ENCODE results near the gene CHERP.
A peak's percentile ranks its signal among the peaks of the same experiment; 100 is the strongest.
"Not testable (repeated sequence)": the region's sequence is repeated elsewhere in the genome, so short reads cannot be mapped to it uniquely, and the experiment has no call there.

Gene CHERP

DNA sequence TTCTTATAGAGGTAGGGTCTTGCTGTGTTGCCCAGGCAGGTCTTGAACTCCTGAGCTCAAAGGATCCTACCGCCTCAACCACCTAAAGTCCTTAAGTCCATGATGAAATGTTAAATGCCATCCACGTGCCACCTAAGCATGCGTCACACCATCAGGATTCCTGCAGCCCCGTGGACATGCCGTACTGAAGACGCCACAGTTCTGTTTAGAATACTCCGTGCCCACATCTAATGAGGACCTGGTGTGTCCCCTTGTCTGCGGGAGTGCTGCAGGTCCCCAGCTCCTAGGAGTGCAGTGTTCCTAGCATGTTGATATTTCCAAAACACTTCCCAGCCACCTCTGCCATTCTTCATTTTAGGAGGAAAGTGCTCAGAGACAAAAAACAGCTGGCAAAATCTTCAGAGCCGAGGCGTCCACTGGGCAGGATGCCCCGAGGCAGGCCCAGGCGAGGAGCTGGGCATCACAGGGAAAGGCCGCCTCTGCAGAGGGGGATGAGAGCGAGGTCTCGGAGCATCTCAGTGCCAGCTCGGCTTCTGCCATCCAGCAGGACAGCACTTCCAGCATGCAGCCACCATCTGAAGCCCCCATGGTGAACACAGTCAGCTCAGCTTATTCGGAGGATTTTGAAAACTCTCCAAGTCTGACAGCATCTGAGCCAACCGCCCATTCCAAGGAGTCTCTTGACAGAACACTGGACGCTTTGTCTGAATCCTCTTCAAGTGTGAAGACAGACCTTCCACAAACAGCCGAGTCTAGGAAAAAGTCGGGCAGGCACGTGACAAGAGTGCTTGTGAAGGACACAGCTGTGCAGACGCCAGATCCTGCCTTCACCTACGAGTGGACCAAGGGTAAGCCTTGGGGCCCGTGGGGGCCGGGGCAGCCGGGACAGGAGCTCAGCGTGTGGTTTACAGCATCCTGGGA lies 32.8 kb downstream of the CHERP start:
- Histone ChIP-seq H3K9me3 (ENCODE audit: low read length) (no peaks in the 10 kb centered on the region), H3K27ac (ENCODE audit: low read depth, low read length) (no peak overlapping the region), H3K9ac (ENCODE audit: low read length) (no peak overlapping the region), H3K4me3 (ENCODE audit: low read depth in 1 of 2, low read length in 2 of 2) (no peak overlapping the region), H3K4me1 (ENCODE audit: insufficient read depth, low read length) (no peaks in the 10 kb centered on the region), H3K36me3 (ENCODE audit: insufficient read depth, low read length) (peaks cover 28% of the 10 kb centered on the region), H3K27me3 (ENCODE audit: control insufficient read depth in 1 of 2, insufficient read depth in 2 of 2, low read length in 2 of 2) (no peaks in the 10 kb centered on the region)

DNA sequence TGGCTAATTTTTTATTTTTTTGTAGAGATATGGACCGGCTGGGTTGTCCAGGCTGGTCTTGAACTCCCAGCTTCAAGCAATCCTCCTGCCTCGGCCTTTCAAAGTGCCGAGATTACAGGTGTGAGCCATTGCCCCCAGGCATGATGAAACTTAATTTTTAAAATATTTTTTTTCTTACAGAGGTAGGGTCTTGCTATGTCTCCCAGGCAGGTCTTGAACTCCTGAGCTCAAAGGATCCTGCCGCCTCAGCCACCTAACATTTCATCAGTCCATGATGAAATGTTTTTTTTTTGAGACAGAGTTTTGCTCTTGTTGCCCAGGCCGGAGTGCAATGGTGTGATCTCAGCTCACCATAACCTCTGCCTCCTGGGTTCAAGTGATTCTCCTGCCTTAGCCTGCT lies 33.7 kb downstream of the CHERP start:
- H3K27me3 ChIP-seq (ENCODE audit: control insufficient read depth in 1 of 2, insufficient read depth in 2 of 2, low read length in 2 of 2): no peaks in the 10 kb centered on the region
- no peak overlapping the region for H3K9ac ChIP-seq (ENCODE audit: low read length)
- H3K4me3 ChIP-seq (ENCODE audit: low read depth in 1 of 2, low read length in 2 of 2): no peak overlapping the region
- no peaks in the 10 kb centered on the region for H3K4me1 ChIP-seq (ENCODE audit: insufficient read depth, low read length)
- H3K36me3 ChIP-seq (ENCODE audit: insufficient read depth, low read length): peaks cover 32% of the 10 kb centered on the region
- H3K27ac ChIP-seq (ENCODE audit: low read depth, low read length): no peak overlapping the region
- H3K9me3 ChIP-seq (ENCODE audit: low read length): no peaks in the 10 kb centered on the region

- no peak overlapping the region for H3K9ac ChIP-seq (ENCODE audit: low read length)
- no peak overlapping the region for H3K27ac ChIP-seq (ENCODE audit: low read depth, low read length)
- no peaks in the 10 kb centered on the region for H3K4me1 ChIP-seq (ENCODE audit: insufficient read depth, low read length)
- H3K4me3 ChIP-seq (ENCODE audit: low read depth in 1 of 2, low read length in 2 of 2): no peak overlapping the region
- no peaks in the 10 kb centered on the region for H3K9me3 ChIP-seq (ENCODE audit: low read length)
- H3K27me3 ChIP-seq (ENCODE audit: control insufficient read depth in 1 of 2, insufficient read depth in 2 of 2, low read length in 2 of 2): no peaks in the 10 kb centered on the region
- H3K36me3 ChIP-seq (ENCODE audit: insufficient read depth, low read length): peaks cover 30% of the 10 kb centered on the region
Observed at GRCh38 chr19:16506961-16507360, 35.3 kb downstream of the CHERP start.

GRCh38 chr19:16506161-16506560 lies 36.1 kb downstream of the CHERP start:
- H3K4me3 ChIP-seq (ENCODE audit: low read depth in 1 of 2, low read length in 2 of 2); H3K9ac ChIP-seq (ENCODE audit: low read length); H3K4me1 ChIP-seq (ENCODE audit: insufficient read depth, low read length); H3K27ac ChIP-seq (ENCODE audit: low read depth, low read length); H3K9me3 ChIP-seq (ENCODE audit: low read length); H3K27me3 ChIP-seq (ENCODE audit: control insufficient read depth in 1 of 2, insufficient read depth in 2 of 2, low read length in 2 of 2): not testable (repeated sequence)
- peaks cover 30% of the 10 kb centered on the region for H3K36me3 ChIP-seq (ENCODE audit: insufficient read depth, low read length)

GRCh38 chr19:16504271-16504670 lies 38.0 kb downstream of the CHERP start:
- no peaks in the 10 kb centered on the region for H3K9me3 ChIP-seq (ENCODE audit: low read length)
- no peaks in the 10 kb centered on the region for H3K27me3 ChIP-seq (ENCODE audit: control insufficient read depth in 1 of 2, insufficient read depth in 2 of 2, low read length in 2 of 2)
- peaks cover 25% of the 10 kb centered on the region for H3K36me3 ChIP-seq (ENCODE audit: insufficient read depth, low read length)
- no peak overlapping the region for H3K27ac ChIP-seq (ENCODE audit: low read depth, low read length)
- no peak overlapping the region for H3K4me3 ChIP-seq (ENCODE audit: low read depth in 1 of 2, low read length in 2 of 2)
- no peak overlapping the region for H3K9ac ChIP-seq (ENCODE audit: low read length)
- H3K4me1 ChIP-seq (ENCODE audit: insufficient read depth, low read length): no peaks in the 10 kb centered on the region

DNA sequence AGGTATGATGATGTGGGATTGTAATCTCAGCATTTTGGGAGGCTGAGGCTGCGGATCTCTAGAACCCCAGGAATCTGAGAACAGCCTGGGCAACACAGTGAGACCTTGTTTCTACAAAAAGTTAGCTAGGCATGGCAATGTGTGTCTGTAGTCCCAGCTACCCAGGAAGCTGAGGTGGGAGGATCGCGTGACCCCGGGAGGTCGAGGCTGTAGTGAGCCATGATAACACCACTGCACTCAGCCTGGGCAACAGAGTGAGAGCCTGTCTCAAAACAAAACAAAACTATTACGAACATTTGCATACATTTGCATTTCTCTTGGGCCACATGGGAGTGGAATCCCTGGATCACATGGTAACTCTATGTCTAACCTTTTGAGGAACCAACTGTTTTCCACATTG lies 44.4 kb downstream of the CHERP start:
- Histone ChIP-seq H3K36me3 (ENCODE audit: insufficient read depth, low read length) (peaks cover 9% of the 10 kb centered on the region), H3K4me3 (ENCODE audit: low read depth in 1 of 2, low read length in 2 of 2) (no peak overlapping the region), H3K27me3 (ENCODE audit: control insufficient read depth in 1 of 2, insufficient read depth in 2 of 2, low read length in 2 of 2) (no peaks in the 10 kb centered on the region), H3K9me3 (ENCODE audit: low read length) (no peaks in the 10 kb centered on the region), H3K9ac (ENCODE audit: low read length) (no peak overlapping the region), H3K4me1 (ENCODE audit: insufficient read depth, low read length) (peaks cover 6% of the 10 kb centered on the region), H3K27ac (ENCODE audit: low read depth, low read length) (no peak overlapping the region)

DNA sequence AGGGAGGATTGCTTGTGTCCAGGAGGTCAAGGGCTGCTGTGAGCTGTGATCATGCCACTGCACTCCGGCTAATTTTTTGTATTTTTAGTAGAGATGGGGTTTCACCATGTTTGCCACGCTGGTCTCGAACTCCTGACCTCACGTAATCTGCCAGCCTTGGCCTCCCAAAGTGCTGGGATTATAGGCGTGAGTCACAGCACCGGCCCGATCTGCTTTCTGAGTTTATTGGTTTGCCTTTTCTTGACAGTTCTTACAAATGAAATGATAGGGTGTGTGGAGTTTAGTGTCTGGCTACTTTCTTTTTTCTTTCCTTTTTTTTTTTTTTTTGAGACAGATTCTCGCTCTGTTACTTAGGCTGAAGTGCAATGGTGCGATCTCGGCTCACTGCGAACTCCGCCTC lies 45.2 kb downstream of the CHERP start:
- H3K4me3 ChIP-seq (ENCODE audit: low read depth in 1 of 2, low read length in 2 of 2): peak overlapping the region; percentile 70 to 85
- no peak overlapping the region for H3K9ac ChIP-seq (ENCODE audit: low read length)
- H3K4me1 ChIP-seq (ENCODE audit: insufficient read depth, low read length): peaks cover 6% of the 10 kb centered on the region
- H3K36me3 ChIP-seq (ENCODE audit: insufficient read depth, low read length): peaks cover 4% of the 10 kb centered on the region
- no peaks in the 10 kb centered on the region for H3K27me3 ChIP-seq (ENCODE audit: control insufficient read depth in 1 of 2, insufficient read depth in 2 of 2, low read length in 2 of 2)
- H3K9me3 ChIP-seq (ENCODE audit: low read length): no peaks in the 10 kb centered on the region
- no peak overlapping the region for H3K27ac ChIP-seq (ENCODE audit: low read depth, low read length)

- no peaks in the 10 kb centered on the region for H3K27me3 ChIP-seq (ENCODE audit: control insufficient read depth in 1 of 2, insufficient read depth in 2 of 2, low read length in 2 of 2)
- peaks cover 6% of the 10 kb centered on the region for H3K4me1 ChIP-seq (ENCODE audit: insufficient read depth, low read length)
- peak overlapping the region; percentile 53 for H3K9ac ChIP-seq (ENCODE audit: low read length)
- peak overlapping the region; percentile 70 to 85 for H3K4me3 ChIP-seq (ENCODE audit: low read depth in 1 of 2, low read length in 2 of 2)
- H3K36me3 ChIP-seq (ENCODE audit: insufficient read depth, low read length): peaks cover 4% of the 10 kb centered on the region
- H3K9me3 ChIP-seq (ENCODE audit: low read length): no peaks in the 10 kb centered on the region
- H3K27ac ChIP-seq (ENCODE audit: low read depth, low read length): peak overlapping the region; percentile 57
Observed at GRCh38 chr19:16496613-16496983, 45.6 kb downstream of the CHERP start.

DNA sequence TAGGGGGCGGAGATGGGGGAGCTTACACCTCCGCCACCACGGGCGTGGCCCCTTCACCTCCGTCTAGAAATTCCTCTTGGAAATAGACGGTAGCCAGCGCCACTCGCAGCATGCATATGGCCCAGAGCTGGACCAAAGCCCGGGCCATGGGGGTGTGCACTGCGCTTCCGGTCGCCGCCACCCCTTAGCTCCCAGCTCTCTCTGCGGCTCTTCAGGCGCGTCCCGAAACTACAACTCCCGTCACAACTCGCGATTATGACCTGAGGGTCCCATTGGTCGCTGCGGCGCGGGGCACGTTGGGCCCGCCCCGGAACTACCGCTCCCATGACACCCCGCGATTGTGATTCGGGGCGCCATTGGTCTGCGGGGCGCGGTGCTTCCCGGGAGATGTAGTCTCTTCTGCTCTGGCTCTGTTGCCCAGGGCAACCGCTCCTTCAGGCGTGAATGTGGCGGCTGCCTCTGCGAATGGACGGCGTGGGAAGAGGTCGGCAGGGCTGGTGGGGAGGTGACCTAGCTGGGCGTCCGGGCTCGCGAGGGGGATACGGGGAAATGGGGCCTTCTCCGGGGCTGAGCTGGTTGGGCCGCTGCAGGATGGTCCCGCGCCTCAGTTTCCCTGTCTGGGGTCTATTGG lies 46.1 kb downstream of the CHERP start, which contains the start of the genes C19orf44 and CALR3:
C19orf44 (plus strand) TSS at position 413 of the 631 bp plus-strand sequence. CDS start 4,399 bp downstream, outside the sequence.
CALR3 (minus strand) TSS at position 186 of the 631 bp plus-strand sequence; CDS start at position 148, 38 bp downstream.
- Histone ChIP-seq H3K9ac (ENCODE audit: low read length) (peak within 1 kb of the TSS; percentile 53), H3K9me3 (ENCODE audit: low read length) (no peaks in the 10 kb centered on the region), H3K36me3 (ENCODE audit: insufficient read depth, low read length) (peaks cover 3% of the 10 kb centered on the region), H3K27me3 (ENCODE audit: control insufficient read depth in 1 of 2, insufficient read depth in 2 of 2, low read length in 2 of 2) (no peaks in the 10 kb centered on the region), H3K4me1 (ENCODE audit: insufficient read depth, low read length) (peaks cover 6% of the 10 kb centered on the region), H3K4me3 (ENCODE audit: low read depth in 1 of 2, low read length in 2 of 2) (peak within 1 kb of the TSS; percentile 70 to 85), H3K27ac (ENCODE audit: low read depth, low read length) (peak within 1 kb of the TSS; percentile 57)

GRCh38 chr19:16486476-16486875 lies 55.8 kb downstream of the CHERP start:
- not testable (repeated sequence) for H3K9ac ChIP-seq (ENCODE audit: low read length); H3K9me3 ChIP-seq (ENCODE audit: low read length); H3K27me3 ChIP-seq (ENCODE audit: control insufficient read depth in 1 of 2, insufficient read depth in 2 of 2, low read length in 2 of 2); H3K4me3 ChIP-seq (ENCODE audit: low read depth in 1 of 2, low read length in 2 of 2); H3K36me3 ChIP-seq (ENCODE audit: insufficient read depth, low read length); H3K27ac ChIP-seq (ENCODE audit: low read depth, low read length); H3K4me1 ChIP-seq (ENCODE audit: insufficient read depth, low read length)

GRCh38 chr19:16482745-16483144 lies 59.5 kb downstream of the CHERP start:
- Histone ChIP-seq H3K4me3 (ENCODE audit: low read depth in 1 of 2, low read length in 2 of 2) (no peak overlapping the region), H3K27me3 (ENCODE audit: control insufficient read depth in 1 of 2, insufficient read depth in 2 of 2, low read length in 2 of 2) (no peaks in the 10 kb centered on the region), H3K9me3 (ENCODE audit: low read length) (no peaks in the 10 kb centered on the region), H3K36me3 (ENCODE audit: insufficient read depth, low read length) (no peaks in the 10 kb centered on the region), H3K9ac (ENCODE audit: low read length) (no peak overlapping the region), H3K27ac (ENCODE audit: low read depth, low read length) (no peak overlapping the region), H3K4me1 (ENCODE audit: insufficient read depth, low read length) (no peaks in the 10 kb centered on the region)

Data from muscle layer of colon (tissue), 2 donors.